A375 (cell line): ENCODE data around the gene KRTAP1-4. TPM values are rescaled to one million over a fixed set of nuclear protein-coding genes. Genes with fewer than 3 reads are reported as not detected.

ENCODE experiments used
- small RNA-seq: library from RNA; depleted of rRNA; stranded (forward); fragments of <200 nt; gene quantifications from one replicate; pipeline ENCODE3, GENCODE V24; 2014
- total RNA-seq: library from RNA; depleted of rRNA; stranded (reverse); fragments of >200 nt; shearing (Covaris generic); gene quantifications from 2 replicates; pipeline ENCODE4 v1.2.3, GENCODE V29; 2014; rRNA removed

Gene KRTAP1-4, protein sequence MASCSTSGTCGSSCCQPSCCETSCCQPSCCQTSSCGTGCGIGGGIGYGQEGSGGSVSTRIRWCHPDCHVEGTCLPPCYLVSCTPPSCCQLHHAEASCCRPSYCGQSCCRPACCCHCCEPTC
- total RNA-seq: not detected in 2 replicates

DNA sequence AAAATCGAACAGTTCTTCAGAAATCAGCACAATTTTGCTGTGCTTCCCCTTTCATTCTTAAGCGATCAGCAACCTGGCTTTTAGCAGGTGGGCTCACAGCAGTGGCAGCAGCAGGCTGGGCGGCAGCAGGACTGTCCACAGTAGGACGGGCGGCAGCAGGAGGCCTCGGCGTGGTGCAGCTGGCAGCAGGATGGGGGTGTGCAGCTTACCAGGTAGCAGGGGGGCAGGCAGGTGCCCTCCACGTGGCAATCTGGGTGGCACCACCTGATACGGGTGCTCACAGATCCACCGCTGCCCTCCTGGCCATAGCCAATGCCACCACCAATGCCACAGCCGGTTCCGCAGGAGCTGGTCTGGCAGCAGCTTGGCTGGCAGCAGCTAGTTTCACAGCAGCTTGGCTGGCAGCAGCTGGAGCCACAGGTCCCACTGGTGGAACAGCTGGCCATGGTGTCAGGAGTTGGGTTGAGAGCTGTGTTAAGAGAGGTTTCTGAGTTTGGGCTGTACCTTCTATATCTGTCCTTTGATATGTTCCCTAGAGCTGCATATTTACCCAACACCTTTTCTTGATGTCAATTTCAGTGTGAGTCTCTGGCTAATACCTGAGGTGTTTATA, at the start of gene KRTAP1-4:
Gene KRTAP1-4 (minus strand): TSS at position 563 of the 613 bp plus-strand sequence. CDS start 117 bp downstream, at position 446.

DNA sequence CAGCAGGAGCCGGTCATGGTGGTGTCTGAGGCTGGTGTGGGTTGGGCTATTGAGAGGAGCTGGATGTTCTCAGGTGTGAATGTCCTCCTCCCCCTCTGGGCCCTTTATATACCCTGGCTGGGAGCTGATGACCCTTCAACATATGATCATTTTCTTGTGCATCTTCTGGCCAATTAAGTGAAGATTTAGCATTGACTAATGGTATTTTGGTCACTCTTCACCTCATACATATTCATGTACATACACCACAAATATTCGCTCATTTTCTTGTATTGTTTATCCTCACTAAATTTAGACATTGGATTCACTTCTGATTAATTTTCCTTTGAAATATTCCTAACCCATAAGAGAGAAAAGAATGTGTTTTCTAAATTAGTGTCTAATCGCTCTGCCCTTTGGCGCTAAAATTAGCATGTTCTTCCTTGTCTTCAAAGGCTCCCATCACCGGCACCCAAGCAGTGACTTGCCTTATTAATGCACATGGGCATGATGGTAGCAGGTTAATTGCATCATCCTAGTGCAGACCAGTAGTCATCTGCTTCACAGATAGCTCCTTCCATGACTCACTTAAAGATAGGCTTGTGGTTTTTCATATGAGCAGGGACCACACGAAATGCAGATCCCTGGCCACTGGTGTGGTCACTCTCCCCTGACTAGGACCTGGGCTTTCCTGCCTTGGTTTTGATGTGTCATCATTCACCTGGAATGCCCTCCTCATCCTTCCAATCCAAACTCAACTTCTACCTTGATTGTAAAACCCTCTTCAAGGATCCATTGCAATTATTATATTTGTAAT, 36.0 kb upstream of the KRTAP1-4 start, which contains the start of gene KRTAP2-4:
Gene KRTAP2-4 (minus strand): TSS at position 51 of the 796 bp plus-strand sequence. CDS start 34 bp downstream, at position 17.

DNA sequence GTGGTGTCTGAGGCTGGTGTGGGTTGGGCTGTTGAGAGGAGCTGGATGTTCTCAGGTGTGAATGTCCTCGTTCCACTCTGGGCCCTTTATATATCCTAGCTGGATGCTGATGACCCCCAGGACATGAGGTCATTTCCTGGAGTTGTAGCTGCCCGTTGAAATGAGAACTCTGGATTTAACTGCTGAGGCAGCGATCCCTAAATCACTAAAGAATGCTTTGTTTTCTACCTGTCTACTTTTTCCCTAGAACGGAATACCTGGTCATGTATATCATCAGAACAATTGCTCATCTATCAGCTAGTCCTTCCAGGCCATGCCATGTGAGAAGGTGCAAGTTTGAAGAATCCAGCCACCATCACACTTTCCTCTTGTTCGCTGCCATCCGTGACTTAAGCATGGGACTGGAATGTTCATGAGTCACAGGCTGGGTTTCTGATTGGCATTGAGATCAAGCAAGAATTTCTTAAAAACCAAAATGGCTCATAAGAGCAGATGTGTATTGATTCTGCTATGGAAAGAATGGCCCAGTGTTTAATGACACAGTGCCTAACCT, 30.1 kb upstream of the KRTAP1-4 start, which contains the start of gene KRTAP2-3:
Gene KRTAP2-3 (minus strand): TSS at position 63 of the 553 bp plus-strand sequence. CDS start 64 bp downstream, outside the sequence.

DNA sequence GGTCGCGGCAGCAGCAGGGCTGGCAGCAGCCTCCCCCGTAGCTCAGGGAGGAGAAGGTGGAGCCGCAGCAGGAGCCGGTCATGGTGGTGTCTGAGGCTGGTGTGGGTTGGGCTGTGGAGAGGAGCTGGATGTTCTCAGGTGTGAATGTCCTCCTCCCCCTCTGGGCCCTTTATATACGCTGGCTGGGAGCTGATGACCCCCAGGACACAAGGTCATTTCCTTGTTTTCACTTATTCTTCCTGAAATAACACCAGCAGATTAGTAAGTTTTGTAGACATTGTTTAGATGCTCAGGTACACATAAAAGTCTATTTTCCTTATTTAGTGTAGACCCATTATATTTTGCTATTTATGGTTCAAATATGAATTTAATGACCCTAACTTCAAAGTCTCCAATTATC, 25.1 kb upstream of the KRTAP1-4 start, which contains the start of gene KRTAP2-2:
Gene KRTAP2-2 (minus strand): TSS at position 101 of the 400 bp plus-strand sequence. CDS start 19 bp downstream, at position 82.

DNA sequence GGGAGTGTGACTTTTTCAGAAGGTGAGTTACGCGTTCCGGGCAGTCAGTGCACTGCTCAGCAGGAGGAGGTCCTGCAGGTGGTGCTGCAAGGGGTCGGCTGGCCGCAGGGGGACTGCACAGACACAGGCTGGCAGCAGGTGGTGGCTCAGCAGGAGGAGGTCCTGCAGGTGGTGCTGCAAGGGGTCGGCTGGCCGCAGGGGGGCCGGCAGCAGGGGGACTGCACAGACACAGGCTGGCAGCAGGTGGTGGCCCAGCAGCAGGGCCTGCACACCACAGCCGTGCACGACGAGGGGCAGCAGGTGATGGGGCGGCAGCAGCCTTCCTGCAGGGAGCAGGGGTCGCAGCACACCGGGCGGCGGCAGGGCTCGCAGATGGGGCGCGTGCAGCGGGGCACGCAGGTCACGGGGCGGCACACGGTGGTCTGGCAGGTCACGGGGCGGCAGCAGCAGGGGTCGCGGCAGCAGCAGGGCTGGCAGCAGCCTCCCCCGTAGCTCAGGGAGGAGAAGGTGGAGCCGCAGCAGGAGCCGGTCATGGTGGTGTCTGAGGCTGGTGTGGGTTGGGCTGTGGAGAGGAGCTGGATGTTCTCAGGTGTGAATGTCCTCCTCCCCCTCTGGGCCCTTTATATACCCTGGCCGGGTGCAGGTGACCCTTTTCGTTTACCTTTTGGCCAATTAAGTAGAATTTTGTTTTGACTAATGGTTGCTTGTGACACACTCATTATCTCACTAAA, 16.9 kb upstream of the KRTAP1-4 start, which contains the start of gene KRTAP2-1:
Gene KRTAP2-1 (minus strand): TSS at position 582 of the 731 bp plus-strand sequence. CDS start 49 bp downstream, at position 533.

DNA sequence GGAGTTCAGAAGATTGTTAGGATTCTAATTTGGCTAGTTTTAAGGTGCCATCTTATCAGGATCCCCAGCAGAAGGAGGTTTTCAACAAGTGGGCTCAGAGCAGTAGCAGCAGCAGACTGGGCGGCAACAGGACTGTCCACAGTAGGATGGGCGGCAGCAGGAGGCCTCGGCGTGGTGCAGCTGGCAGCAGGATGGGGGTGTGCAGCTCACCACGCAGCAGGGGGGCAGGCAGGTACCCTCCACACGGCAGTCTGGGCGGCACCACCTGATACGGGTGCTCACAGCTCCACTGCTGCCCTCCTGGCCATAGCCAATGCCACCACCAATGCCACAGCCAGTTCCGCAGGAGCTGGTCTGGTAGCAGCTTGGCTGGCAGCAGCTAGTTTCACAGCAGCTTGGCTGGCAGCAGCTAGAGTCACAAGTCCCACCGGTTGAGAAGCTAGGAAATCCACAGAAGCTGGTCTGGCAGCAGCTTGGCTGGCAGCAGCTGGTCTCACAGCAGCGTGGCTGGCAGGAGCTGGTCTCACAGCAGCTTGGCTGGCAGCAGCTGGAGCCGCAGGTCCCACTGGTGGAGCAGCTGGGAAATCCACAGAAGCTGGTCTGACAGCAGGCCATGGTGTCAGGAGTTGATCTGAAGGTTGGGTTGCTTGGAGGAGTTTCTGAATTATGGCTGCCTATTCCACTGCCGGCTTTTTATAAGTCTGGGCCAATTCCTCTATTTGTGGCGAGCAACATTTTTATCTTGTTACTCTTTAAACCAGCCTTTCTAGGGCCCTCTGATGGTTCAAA, 11.0 kb upstream of the KRTAP1-4 start, which contains the start of gene KRTAP1-1:
Gene KRTAP1-1 (minus strand): TSS at position 668 of the 789 bp plus-strand sequence. CDS start 53 bp downstream, at position 615.

DNA sequence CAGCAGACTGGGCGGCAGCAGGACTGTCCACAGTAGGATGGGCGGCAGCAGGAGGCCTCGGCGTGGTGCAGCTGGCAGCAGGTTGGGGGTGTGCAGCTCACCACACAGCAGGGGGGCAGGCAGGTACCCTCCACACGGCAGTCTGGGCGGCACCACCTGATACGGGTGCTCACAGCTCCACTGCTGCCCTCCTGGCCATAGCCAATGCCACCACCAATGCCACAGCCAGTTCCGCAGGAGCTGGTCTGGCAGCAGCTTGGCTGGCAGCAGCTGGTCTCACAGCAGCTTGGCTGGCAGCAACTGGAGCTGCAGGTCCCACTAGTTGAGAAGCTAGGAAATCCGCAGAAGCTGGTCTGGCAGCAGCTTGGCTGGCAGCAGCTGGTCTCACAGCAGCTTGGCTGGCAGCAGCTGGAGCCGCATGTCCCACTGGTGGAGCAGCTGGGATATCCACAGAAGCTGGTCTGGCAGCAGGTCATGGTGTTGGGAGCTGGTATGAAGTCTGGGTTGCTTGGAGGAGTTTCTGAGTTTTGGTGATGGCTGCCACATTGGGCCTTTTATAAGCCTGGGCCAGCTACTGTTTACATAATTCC, 4.4 kb upstream of the KRTAP1-4 start, which contains the start of gene KRTAP1-3:
Gene KRTAP1-3 (minus strand): TSS at position 529 of the 590 bp plus-strand sequence. CDS start 53 bp downstream, at position 476.

DNA sequence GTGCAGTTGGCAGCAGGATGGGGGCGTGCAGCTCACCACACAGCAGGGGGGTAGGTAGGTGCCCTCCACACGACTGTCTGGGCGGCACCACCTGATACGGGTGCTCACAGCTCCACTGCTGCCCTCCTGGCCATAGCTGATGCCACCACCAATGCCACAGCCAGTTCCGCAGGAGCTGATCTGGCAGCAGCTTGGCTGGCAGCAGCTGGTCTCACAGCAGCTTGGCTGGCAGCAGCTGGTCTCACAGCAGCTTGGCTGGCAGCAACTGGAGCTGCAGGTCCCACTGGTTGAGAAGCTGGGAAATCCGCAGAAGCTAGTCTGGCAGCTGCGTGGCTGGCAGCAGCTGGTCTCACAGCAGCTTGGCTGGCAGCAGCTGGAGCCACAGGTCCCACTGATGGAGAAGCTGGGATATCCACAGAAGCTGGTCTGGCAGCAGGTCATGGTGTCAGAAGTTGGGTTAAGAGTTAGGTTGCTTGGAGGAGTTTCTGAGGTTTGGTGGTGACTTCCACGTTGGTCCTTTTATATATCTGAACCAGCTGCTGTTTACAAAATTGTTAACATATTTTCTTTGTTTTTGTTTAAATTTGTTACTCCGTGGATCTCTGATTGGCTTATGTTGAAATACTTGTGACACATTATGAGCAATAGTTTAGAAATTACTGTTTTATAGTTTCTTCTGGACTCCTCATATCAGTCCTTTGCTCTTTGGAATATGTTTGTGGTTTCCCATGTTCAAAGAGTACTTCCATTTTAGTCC, 3.1 kb downstream of the KRTAP1-4 start, which contains the start of gene KRTAP1-5:
Gene KRTAP1-5 (minus strand): TSS at position 494 of the 757 bp plus-strand sequence. CDS start 53 bp downstream, at position 441.

DNA sequence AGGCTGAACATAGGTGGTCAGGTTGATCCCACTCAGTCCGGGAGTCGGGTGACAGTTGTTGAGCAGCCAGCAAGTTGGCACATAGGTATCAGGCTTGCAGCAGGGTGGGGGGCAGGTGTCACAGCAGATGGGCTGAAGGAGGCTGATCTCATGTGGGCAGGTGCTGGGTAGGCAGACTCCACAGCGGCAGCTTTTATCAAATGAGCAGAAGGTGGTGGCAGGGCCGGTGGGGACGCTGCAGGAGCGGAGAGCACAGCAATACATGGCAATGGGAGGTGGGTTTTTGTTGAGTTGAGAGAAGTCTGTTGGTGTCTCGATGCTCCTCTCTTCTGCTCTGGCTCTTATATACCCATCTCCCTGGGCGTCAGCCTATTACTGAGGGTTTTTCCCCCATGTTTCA, 21.2 kb downstream of the KRTAP1-4 start, which contains the start of gene KRTAP3-1:
Gene KRTAP3-1 (minus strand): TSS at position 318 of the 400 bp plus-strand sequence. CDS start 54 bp downstream, at position 264.

DNA sequence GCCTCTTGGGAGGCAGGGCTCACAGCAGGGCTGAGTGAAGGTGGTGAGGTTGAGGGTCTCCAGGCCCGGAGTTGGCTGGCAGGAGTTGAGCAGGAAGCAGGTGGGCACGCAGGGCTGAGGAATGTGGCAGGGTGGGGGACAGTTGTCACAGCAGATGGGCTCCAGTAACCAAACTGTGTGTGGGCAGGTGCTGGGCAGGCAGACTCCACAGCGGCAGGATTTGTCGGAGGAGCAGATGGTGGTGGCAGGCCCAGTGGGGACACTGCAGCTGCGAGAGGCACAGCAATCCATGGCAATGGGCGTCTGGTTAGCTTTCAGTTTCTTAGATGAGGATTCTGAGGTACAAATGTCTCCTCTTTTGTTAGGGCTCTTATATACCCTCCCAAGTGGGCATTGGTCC, 30.4 kb downstream of the KRTAP1-4 start, which contains the start of gene KRTAP3-2:
Gene KRTAP3-2 (minus strand): TSS at position 344 of the 400 bp plus-strand sequence. CDS start 53 bp downstream, at position 291.

DNA sequence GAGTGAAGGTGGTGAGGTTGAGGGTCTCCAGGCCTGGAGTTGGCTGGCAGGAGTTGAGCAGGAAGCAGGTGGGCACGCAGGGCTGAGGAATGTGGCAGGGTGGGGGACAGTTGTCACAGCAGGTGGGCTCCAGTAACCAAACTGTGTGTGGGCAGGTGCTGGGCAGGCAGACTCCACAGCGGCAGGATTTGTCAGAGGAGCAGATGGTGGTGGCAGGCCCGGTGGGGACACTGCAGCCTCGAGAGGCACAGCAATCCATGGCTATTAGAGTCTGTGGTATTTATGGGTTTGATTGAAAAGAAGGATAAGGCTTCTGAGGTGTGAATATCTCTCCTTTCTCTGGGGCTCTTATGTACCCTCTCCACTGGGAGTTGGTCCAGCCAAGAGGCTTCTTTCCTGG, 36.2 kb downstream of the KRTAP1-4 start, which contains the start of gene KRTAP3-3:
Gene KRTAP3-3 (minus strand): TSS at position 326 of the 400 bp plus-strand sequence. CDS start 67 bp downstream, at position 259.

DNA sequence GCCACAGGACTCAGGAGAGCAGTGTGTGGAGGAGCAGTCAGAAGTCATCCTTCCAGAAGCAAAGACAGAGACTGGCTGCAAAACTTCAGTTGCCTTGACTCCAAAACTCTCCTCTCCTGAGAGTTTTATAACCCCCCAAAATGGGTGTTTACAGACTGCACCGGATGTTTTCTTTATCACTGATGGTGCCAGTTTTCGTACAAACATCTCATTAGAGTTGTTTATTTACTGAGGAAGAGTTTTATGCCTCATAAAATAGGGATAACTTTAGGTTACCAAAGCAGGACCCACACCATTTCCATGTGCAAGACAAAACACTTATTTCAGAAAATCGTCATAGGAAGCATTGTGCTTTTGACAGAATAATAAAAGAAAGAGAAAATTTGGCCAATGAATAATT, 45.8 kb downstream of the KRTAP1-4 start, which contains the start of gene KRT40:
Gene KRT40 (minus strand): TSS at position 101 of the 400 bp plus-strand sequence. CDS start 53 bp downstream, at position 48.

Small RNAs within 50 kb of the gene (small RNA-seq; reads per million reads assigned to genes)
- not detected for gene KRTAP3-4P

Other genes starting within 250 kb of the KRTAP1-4 start
- gene KRT27, start 247.6 kb downstream of the KRTAP1-4 start, total RNA-seq: not detected in 2 replicates
- not detected in 2 replicates for gene KRT28, start 230.2 kb downstream of the KRTAP1-4 start, total RNA-seq
- 30.4 and 38.5 TPM in 2 replicates for gene KRT10, start 207.6 kb downstream of the KRTAP1-4 start, total RNA-seq
- gene KRT12, start 163.0 kb downstream of the KRTAP1-4 start, total RNA-seq: 1.6 and 3.4 TPM in 2 replicates
- gene KRT20, start 145.0 kb downstream of the KRTAP1-4 start, total RNA-seq: 0.08 TPM in 1 of 2 replicates, not detected in the other
- gene KRT23, start 92.5 kb downstream of the KRTAP1-4 start, total RNA-seq: 0.08 TPM in 1 of 2 replicates, not detected in the other
- gene KRT39, start 63.2 kb downstream of the KRTAP1-4 start, total RNA-seq: not detected in 2 replicates
- not detected in 2 replicates for gene KRT40, start 45.9 kb downstream of the KRTAP1-4 start, total RNA-seq
- gene KRTAP3-3, start 36.0 kb downstream of the KRTAP1-4 start, total RNA-seq: not detected in 2 replicates
- not detected in 2 replicates for gene KRTAP3-2, start 30.3 kb downstream of the KRTAP1-4 start, total RNA-seq
- not detected in 2 replicates for gene KRTAP3-1, start 21.1 kb downstream of the KRTAP1-4 start, total RNA-seq
- gene KRTAP1-5, start 3.0 kb downstream of the KRTAP1-4 start, total RNA-seq: not detected in 2 replicates
- gene KRTAP1-3, start 4.7 kb upstream of the KRTAP1-4 start, total RNA-seq: not detected in 2 replicates
- gene KRTAP1-1, start 11.3 kb upstream of the KRTAP1-4 start, total RNA-seq: not detected in 2 replicates
- not detected in 2 replicates for gene KRTAP2-1, start 17.1 kb upstream of the KRTAP1-4 start, total RNA-seq
- gene KRTAP2-2, start 25.0 kb upstream of the KRTAP1-4 start, total RNA-seq: not detected in 2 replicates
- 0.29 TPM in 1 of 2 replicates, not detected in the other for gene KRTAP2-3, start 29.9 kb upstream of the KRTAP1-4 start, total RNA-seq
- not detected in 2 replicates for gene KRTAP2-4, start 35.7 kb upstream of the KRTAP1-4 start, total RNA-seq
- not detected in 2 replicates for gene KRTAP4-7, start 54.0 kb upstream of the KRTAP1-4 start, total RNA-seq
- not detected in 2 replicates for gene KRTAP4-8, start 67.9 kb upstream of the KRTAP1-4 start, total RNA-seq
- gene KRTAP4-16, start 72.0 kb upstream of the KRTAP1-4 start, total RNA-seq: not detected in 2 replicates
- not detected in 2 replicates for gene KRTAP4-9, start 75.2 kb upstream of the KRTAP1-4 start, total RNA-seq
- not detected in 2 replicates for gene KRTAP4-11, start 88.2 kb upstream of the KRTAP1-4 start, total RNA-seq
- not detected in 2 replicates for gene KRTAP4-12, start 94.0 kb upstream of the KRTAP1-4 start, total RNA-seq
- gene KRTAP4-6, start 110.3 kb upstream of the KRTAP1-4 start, total RNA-seq: not detected in 2 replicates
- gene KRTAP4-5, start 119.6 kb upstream of the KRTAP1-4 start, total RNA-seq: not detected in 2 replicates
- not detected in 2 replicates for gene KRTAP4-4, start 130.6 kb upstream of the KRTAP1-4 start, total RNA-seq
- gene KRTAP4-3, start 138.0 kb upstream of the KRTAP1-4 start, total RNA-seq: not detected in 2 replicates
- gene KRTAP4-2, start 148.0 kb upstream of the KRTAP1-4 start, total RNA-seq: not detected in 2 replicates
- not detected in 2 replicates for gene KRTAP4-1, start 154.7 kb upstream of the KRTAP1-4 start, total RNA-seq
- gene KRTAP9-1, start 159.7 kb upstream of the KRTAP1-4 start, total RNA-seq: not detected in 2 replicates
- not detected in 2 replicates for gene KRTAP9-2, start 196.5 kb upstream of the KRTAP1-4 start, total RNA-seq
- gene KRTAP9-3, start 202.3 kb upstream of the KRTAP1-4 start, total RNA-seq: not detected in 2 replicates
- not detected in 2 replicates for gene KRTAP9-8, start 207.8 kb upstream of the KRTAP1-4 start, total RNA-seq
- gene KRTAP9-4, start 219.5 kb upstream of the KRTAP1-4 start, total RNA-seq: not detected in 2 replicates
- gene KRTAP9-9, start 225.2 kb upstream of the KRTAP1-4 start, total RNA-seq: not detected in 2 replicates
- not detected in 2 replicates for gene KRTAP9-6, start 235.2 kb upstream of the KRTAP1-4 start, total RNA-seq
- not detected in 2 replicates for gene KRTAP9-7, start 245.5 kb upstream of the KRTAP1-4 start, total RNA-seq